Activated CD8-positive, alpha-beta memory T cell treated with anti-CD3 and anti-CD28 coated beads, Interleukin-2, amount 50 U/mL, for 48 hours (primary cell): ENCODE measurements around the gene RAF1.
A peak's percentile ranks its signal among the peaks of the same experiment; 100 is the strongest.
"Not testable (repeated sequence)": the region's sequence is repeated elsewhere in the genome, so short reads cannot be mapped to it uniquely, and the experiment has no call there.

ENCODE experiments used
- DNase-seq: peaks from one replicate; pipeline ENCODE4 v3.0.0-alpha.2; 2020

RAF1 gene

GRCh38 chr3:12663936-12664908, at the start of gene RAF1:
RAF1 (minus strand) TSS chr3:12664117; CDS start chr3:12618721, 45,396 bp downstream.
- peak; percentile 97 for DNase-seq

DNA sequence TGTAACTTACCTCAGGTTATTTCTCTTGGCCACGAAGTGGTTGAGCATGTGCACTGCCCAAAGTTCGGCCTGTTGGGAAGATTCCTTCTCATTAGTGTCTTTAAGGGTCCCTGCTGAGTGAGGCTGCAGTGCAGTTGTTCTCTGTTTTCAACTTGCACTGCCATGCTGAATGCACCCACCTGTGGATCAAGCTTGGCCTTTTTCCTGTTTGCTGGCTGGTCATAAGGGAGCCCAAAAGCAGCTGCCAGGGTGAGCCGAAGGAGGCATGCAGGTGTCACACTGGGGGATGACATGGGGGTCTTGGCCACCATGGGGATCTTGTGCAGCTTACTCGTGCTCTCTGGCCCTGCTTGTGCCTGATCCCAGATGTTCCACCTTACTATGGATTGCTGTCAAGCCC, 46.1 kb upstream of the RAF1 start:
- no peak for DNase-seq

GRCh38 chr3:12709334-12709733, 45.4 kb upstream of the RAF1 start:
- no peak for DNase-seq

DNA sequence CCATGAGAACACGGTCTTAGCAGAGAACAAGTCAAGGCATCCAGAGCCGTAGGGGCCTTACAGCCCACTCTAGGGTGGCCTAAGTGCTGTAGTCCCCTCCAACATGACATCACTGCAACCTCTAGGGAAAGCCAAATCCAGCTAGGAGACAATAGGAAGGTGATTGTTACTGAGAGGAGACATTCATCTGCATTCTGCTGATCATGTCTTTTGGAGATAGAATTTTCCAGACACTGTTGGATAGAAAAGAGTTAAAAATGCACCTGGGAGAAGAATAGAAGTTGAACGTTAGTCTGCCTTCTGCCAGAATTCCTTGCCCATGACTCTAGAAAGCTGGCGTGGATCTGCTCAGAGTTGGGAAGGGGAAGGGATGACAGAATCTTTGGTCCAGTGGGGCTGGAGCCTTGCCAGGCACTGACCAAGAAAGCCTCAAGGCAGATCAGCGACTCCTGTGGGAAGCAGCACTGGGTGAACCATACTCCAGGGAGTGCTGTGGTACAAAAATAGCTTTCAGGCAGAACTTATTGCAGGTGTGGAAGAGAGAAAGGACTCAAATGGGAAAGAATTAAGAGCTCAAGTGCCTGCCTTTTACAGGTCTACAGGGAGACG, 44.8 kb upstream of the RAF1 start:
- no peak for DNase-seq

GRCh38 chr3:12707449-12707848, 43.5 kb upstream of the RAF1 start:
- DNase-seq: no peak

GRCh38 chr3:12706504-12707253, 42.8 kb upstream of the RAF1 start:
- DNase-seq: peak; percentile 62

DNA sequence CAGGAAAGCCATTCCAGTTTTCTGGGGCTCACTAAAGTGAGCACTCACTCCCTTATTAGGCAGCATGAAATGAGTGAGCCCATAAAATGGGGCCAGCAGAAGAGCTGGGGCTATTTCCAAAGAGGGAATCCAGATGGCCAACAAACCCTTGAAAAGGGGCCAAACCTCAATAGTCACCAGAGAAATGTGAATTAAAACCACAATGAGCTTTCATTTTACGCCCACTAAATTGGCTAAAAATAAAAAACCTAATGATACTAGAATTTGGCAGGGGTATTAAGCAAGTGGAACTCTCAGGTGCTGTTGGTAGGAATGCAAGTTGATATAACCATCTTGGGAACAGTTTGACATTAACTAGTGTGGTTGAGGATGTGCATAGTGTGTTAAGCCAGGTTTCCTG, 42.1 kb upstream of the RAF1 start:
- no peak for DNase-seq

GRCh38 chr3:12705374-12705926, 41.5 kb upstream of the RAF1 start:
- no peak for DNase-seq

DNA sequence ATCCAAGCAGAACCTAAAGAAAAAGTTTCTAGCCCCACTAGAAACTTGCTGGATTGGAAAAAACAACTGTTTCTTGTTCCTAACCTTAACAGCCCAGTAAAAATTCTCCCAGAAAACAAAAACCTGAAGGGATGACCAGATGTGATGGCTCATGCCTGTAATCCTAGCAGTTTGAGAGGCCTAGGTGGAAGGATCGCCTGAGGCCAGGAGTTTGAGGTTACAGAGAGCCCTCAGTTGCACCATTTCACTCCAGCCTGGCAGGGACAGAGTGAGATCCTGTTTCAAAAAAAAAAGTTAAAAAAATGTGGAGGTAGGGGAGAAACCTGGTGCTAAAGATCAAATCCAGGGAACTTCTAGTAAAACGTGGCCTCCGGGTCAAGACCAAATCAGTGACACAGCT, 38.6 kb upstream of the RAF1 start:
- DNase-seq: no peak

GRCh38 chr3:12701601-12702000, 37.7 kb upstream of the RAF1 start:
- DNase-seq: not testable (repeated sequence)

DNA sequence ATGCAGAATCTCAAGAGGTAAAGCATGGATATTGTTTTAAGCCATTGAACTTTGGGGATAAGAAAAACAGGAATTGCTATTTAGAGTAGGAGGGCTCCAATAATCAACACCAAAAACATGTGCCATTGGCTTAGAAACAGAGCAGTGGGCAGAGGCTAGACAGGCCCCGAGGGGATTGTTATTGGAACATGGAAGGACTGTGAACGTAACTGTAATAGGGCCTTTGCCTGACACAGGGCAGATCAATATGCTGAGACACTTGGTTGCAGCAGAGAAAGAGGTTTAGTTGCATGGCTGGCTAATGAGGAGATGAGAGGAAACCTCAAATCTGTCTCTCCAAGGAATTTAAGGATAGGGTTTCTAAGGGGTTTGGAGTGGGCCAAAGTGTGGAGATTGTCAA, 36.9 kb upstream of the RAF1 start:
- DNase-seq: no peak

- no peak for DNase-seq
These were observed 32.0 kb upstream of the RAF1 start for GRCh38 chr3:12695916-12696315.

DNA sequence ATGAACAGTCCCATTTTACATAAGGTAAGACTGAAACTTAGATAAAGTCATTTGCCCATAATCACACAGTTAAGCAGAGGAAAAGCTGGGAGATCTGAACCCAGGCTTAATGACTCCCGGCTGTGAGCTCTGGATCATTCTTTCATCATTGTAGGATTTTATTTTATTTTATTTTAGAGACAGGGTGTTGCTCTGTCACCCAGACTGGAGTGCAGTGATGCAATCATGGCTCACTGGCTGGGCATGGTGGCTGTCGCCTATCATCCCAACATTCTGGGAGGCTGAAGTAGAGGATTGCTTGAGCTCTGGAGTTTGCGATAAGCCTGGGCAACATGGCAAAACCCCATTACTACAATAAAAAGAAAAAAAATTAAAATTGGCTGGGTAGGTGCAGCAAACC, 31.2 kb upstream of the RAF1 start:
- DNase-seq: no peak

DNA sequence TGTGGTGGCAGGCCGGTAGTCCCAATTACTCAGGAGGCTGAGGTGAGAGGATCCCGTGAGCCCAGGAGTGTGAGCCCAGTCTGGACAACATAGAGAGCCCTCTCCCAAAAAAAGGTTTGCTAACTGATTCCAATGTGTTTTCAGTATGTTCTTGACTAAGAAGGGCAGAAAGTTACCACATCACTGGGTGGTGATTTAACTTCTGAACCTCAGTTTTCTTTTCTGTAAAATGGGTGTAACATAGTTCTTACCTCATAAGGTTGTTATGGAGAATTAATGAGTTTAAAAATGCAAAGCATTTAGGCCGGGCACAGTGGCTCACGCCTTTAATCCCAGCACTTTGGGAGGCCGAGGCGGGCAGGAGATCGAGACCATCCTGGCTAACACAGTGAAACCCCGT, 28.5 kb upstream of the RAF1 start:
- no peak for DNase-seq

DNA sequence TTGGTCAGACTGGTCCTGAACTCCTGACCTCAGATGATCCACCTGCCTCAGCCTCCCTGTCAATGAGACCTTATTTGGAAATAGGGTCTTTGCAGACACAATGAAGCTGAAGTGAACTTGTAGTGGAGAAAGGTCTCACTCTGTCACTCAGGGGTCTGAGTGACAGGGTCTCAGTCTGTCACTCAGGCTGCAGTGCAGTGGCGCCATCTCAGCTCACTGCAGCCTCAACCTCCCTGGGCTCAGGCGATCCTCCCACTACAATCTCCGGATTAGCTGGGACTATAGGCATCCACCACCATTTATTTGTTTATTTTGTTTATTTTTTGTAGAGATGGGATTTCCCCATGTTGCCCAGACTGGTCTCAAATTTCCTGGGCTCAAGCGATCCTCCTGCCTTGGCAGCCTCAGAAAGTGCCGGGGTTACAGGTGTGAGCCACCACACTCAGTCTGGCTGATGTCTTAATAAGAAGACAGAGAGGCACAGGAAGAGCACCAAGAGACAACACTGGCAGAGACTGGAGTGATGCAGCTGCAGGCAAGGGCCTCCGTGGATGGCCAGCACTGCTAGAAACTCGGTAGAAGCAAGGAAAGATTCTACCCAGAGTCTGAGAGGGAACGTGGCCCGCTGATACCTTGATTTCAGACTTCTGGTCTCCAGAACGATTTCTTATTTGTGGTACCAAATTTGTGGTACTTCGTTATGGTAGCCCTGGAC, 26.2 kb upstream of the RAF1 start:
- DNase-seq: no peak

- DNase-seq: no peak
These were observed 24.0 kb upstream of the RAF1 start for GRCh38 chr3:12687948-12688347.

DNA sequence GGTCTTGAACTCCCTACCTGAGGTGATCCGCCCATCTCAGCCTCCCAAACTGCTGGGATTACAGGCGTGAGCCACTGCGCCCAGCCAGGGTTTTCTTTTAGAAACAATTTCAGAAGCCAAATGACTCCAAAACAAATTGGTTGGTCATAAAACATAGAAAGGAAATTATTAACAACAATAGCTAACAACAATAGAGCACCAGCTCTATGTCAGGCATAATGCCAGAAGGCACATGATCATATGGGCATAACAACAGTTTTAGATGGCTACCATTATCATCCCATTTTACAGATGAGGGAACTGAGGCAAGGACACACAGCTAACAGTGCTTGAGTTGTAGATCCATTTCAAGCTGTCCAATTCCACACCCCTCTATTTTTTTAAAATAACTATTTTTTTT, 22.2 kb upstream of the RAF1 start:
- DNase-seq: no peak

- DNase-seq: no peak
These were observed 18.1 kb upstream of the RAF1 start for GRCh38 chr3:12681943-12682390.

DNA sequence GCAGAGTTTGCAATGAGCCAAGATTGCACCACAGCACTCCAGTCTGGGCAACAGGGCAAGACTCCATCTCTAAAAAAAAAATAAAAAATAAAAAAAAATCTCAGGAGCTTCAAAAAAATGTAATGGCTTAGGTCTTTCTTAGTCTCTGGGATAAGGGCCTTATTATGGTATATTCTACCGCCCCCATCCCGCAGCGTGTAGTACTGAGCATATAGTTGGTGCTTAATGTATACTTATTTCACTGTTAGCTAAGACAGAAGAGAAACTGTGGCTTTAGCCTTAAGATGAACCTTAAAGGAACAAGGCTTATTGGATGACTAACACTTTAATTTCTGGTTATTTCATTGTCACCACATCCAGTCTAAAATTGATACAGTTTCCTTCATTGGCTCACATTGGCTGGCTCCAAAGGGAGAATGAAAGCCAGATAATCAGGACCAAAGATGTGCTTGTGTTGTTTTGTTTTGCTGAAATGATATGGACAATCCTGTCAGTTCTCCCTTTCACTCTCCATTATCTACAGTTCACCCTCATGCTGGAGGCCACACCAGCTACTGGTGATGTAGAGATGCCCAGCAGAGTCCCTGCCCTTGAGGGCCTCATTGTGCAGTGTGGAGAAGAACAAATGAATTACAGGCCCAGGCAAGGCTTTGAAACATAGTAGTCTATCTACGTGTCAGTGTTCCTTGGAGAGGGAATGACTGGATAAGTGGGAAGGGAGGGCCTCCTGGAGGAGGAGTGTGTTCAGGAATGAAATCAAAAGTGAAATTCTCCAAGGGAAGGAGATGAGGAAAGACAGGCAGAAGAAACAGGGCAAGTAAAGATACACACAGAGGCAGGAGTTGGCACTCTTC, 17.4 kb upstream of the RAF1 start:
- DNase-seq: no peak

DNA sequence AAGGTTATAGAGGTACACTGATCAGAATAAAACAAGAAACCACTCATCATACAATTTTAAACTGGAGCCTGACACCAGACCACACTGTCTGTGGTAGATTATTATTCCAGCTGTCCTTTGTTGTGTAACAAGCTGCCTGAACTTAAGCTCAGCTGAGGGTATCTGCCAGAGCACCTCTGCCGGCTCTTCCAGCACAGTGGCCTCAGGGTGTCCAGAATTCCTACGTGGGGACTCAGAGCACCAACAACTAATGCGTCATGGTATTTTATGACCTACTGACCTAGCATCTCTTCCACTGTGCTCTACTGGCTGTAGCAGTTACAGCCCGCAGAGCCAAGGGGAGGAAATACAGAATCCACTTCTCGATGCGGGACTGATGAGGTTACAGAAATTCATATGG, 15.6 kb upstream of the RAF1 start:
- DNase-seq: no peak

GRCh38 chr3:12677616-12678015, 13.7 kb upstream of the RAF1 start:
- no peak for DNase-seq
